Right ventricle myocardium superior (tissue), 1 donor: ENCODE results near the gene TUBGCP3. TPM values are rescaled to one million over a fixed set of nuclear protein-coding genes. Genes with fewer than 3 reads are reported as not detected.
"Not testable (repeated sequence)": the region's sequence is repeated elsewhere in the genome, so short reads cannot be mapped to it uniquely, and the experiment has no call there.

Experiments
- ATAC-seq: fragments of 200-7000 bp; cut with Tn5 transposase; one replicate; pipeline ENCODE4 v1.9.1; 2020; ENCODE audit warnings: mild to moderate bottlenecking; ENCODE audit not compliant: poor library complexity
- DNase-seq: peaks from one replicate; pipeline ENCODE4 v3.0.0-alpha.2; 2020
- intact Hi-C: fragments of 100-400 bp; cut with DNase I; formaldehyde crosslinking; loops from one replicate; pipeline ENCODE4 v1.11.2; 2022
- total RNA-seq: library from RNA; stranded (reverse); fragmentation: NEBNext Ultra II Directional; extraction: Animal tissue kit (Norgen Biotek cat#: 25700); gene quantifications from one replicate; pipeline ENCODE4 v1.2.1, GENCODE V29; 2021
- donor health status: DM: no; HTN: yes; CAD: no; lungs with severe emphysema.

TUBGCP3 gene
- total RNA-seq, 1 donor from 2014 or later, result 14.1 TPM

- DNase-seq (no peak), ATAC-seq (peak; percentile 68)
- intact Hi-C loops, result no loop called here
Observed at GRCh38 chr13:112510002-112510780, 77.8 kb downstream of the TUBGCP3 start.

GRCh38 chr13:112509190-112509589 lies 78.8 kb downstream of the TUBGCP3 start:
- intact Hi-C loops, result no loop called here
- no peak for DNase-seq
- no peak for ATAC-seq

GRCh38 chr13:112506046-112506445 lies 81.9 kb downstream of the TUBGCP3 start:
- intact Hi-C loops, result no loop called here
- no peak for ATAC-seq
- DNase-seq, result no peak

GRCh38 chr13:112496166-112496565 lies 91.8 kb downstream of the TUBGCP3 start:
- intact Hi-C loops, result no loop called here
- ATAC-seq, result no peak
- DNase-seq, result no peak

GRCh38 chr13:112495465-112495864 lies 92.5 kb downstream of the TUBGCP3 start:
- no peak for DNase-seq
- intact Hi-C loops, result no loop called here
- ATAC-seq, result no peak

GRCh38 chr13:112489199-112489598 lies 98.8 kb downstream of the TUBGCP3 start:
- intact Hi-C loops, result no loop called here
- ATAC-seq (no peak), DNase-seq (no peak)

GRCh38 chr13:112488343-112489050 lies 99.5 kb downstream of the TUBGCP3 start:
- ATAC-seq, DNase-seq, intact Hi-C loops: not testable (repeated sequence)

GRCh38 chr13:112487127-112487517 lies 100.8 kb downstream of the TUBGCP3 start:
- peak; percentile 15 for ATAC-seq
- DNase-seq, result no peak
- intact Hi-C loops, result no loop called here

- ATAC-seq, result peak; percentile 22
Observed at GRCh38 chr13:112486386-112487126, 101.4 kb downstream of the TUBGCP3 start.

GRCh38 chr13:112485814-112486213 lies 102.1 kb downstream of the TUBGCP3 start:
- DNase-seq, ATAC-seq, intact Hi-C loops: not testable (repeated sequence)

More at GRCh38 chr13:112486386-112487126, 101.4 kb downstream of the TUBGCP3 start:
- intact Hi-C loops, result no loop called here
- no peak for DNase-seq

- no peak for ATAC-seq
- no peak for DNase-seq
- intact Hi-C loops, result no loop called here
Observed at GRCh38 chr13:112483299-112483698, 104.7 kb downstream of the TUBGCP3 start.

GRCh38 chr13:112481458-112481857 lies 106.5 kb downstream of the TUBGCP3 start:
- no peak for DNase-seq
- no peak for ATAC-seq
- intact Hi-C loops, result no loop called here

GRCh38 chr13:112479389-112479788 lies 108.6 kb downstream of the TUBGCP3 start:
- intact Hi-C loops, result no loop called here
- no peak for ATAC-seq
- no peak for DNase-seq

- intact Hi-C loops, result no loop called here
- DNase-seq, result no peak
- ATAC-seq, result no peak
Observed at GRCh38 chr13:112477070-112477619, 110.8 kb downstream of the TUBGCP3 start.

- ATAC-seq, result no peak
- no peak for DNase-seq
- intact Hi-C loops, result no loop called here
Observed at GRCh38 chr13:112475889-112476288, 112.1 kb downstream of the TUBGCP3 start.

GRCh38 chr13:112474869-112475268 lies 113.1 kb downstream of the TUBGCP3 start:
- intact Hi-C loops, result no loop called here
- ATAC-seq, result no peak
- DNase-seq, result no peak

- ATAC-seq (no peak), DNase-seq (no peak)
- intact Hi-C loops, result no loop called here
Observed at GRCh38 chr13:112473818-112474217, 114.1 kb downstream of the TUBGCP3 start.

- ATAC-seq (no peak), DNase-seq (no peak)
Observed at GRCh38 chr13:112469071-112469745, 118.7 kb downstream of the TUBGCP3 start.

GRCh38 chr13:112468069-112468468 lies 119.9 kb downstream of the TUBGCP3 start:
- intact Hi-C loops, result no loop called here
- ATAC-seq (no peak), DNase-seq (no peak)

More at GRCh38 chr13:112469071-112469745, 118.7 kb downstream of the TUBGCP3 start:
- intact Hi-C loops, result no loop called here
